ENCODE data around the gene EYS.

Gene EYS

DNA sequence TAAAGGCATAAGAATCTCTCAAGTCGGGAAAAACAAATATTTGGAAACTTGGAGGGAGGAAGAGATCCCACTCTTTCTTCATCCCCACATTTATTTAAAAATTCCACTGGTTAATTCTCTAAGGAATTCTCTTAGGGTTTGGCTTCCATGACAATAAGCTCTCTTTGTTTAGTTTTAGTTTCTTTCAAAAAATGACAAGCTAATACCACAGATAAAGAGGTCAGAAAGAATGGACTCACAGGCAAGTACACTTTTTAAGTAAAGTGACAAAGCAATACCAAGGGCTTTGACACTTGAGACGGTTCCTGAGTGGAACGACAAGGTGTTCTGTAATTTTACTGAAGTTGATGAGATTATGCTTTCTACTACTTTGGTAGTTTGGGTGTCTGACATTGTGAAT is 1199.4 kb downstream of the EYS start:
- TF ChIP-seq, protein P1, sequence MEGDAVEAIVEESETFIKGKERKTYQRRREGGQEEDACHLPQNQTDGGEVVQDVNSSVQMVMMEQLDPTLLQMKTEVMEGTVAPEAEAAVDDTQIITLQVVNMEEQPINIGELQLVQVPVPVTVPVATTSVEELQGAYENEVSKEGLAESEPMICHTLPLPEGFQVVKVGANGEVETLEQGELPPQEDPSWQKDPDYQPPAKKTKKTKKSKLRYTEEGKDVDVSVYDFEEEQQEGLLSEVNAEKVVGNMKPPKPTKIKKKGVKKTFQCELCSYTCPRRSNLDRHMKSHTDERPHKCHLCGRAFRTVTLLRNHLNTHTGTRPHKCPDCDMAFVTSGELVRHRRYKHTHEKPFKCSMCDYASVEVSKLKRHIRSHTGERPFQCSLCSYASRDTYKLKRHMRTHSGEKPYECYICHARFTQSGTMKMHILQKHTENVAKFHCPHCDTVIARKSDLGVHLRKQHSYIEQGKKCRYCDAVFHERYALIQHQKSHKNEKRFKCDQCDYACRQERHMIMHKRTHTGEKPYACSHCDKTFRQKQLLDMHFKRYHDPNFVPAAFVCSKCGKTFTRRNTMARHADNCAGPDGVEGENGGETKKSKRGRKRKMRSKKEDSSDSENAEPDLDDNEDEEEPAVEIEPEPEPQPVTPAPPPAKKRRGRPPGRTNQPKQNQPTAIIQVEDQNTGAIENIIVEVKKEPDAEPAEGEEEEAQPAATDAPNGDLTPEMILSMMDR (conservative IDR thresholded peaks at IDR 0.05): no peak
- TF ChIP-seq ZFX (IDR thresholded peaks at IDR 0.05): no peak
- H3K27ac ChIP-seq: no peak overlapping the region

DNA sequence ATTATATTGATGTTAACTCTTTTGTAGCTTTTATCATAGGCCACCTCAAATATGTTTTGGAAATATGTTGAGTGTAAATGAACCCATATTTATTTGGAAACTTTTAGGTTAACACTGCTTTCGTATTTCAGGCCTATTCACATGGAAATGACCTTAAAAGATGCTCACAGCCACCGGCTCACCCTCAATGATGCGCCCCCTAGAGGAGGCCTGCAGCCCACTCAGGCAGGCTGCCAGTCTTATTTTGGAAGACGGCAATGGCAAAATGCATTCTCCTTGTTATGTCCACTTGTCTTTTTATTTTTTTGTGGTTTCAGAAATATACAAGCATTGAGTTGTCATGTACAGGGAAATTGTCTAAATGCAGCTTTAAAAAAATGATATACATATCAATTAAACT is 1201.7 kb downstream of the EYS start:
- H3K27ac ChIP-seq: no peak overlapping the region
- TF ChIP-seq, protein P1 (conservative IDR thresholded peaks at IDR 0.05): peak; percentile 70
- TF ChIP-seq ZFX (IDR thresholded peaks at IDR 0.05): no peak

DNA sequence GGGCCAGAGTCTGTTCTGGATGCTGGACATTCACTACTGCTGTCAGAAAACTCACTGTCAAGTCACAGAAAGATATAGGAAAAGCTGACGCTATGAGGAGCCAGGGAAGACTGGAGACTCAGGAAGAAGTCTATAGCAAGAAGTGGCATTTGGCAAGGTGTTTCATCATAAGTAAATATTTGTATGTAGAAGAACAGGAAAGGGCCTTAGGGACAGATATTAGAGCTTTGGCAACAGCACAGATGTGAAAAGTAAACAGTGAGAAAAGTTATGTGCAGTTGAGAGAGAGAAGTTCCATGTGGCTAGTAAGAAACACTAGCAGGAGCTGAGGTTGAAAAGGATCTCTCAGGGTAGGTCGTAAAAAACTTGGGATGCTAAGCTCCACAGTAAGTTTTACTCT is 1202.5 kb downstream of the EYS start:
- TF ChIP-seq, protein P1 (conservative IDR thresholded peaks at IDR 0.05): no peak
- TF ChIP-seq ZFX (IDR thresholded peaks at IDR 0.05): no peak

DNA sequence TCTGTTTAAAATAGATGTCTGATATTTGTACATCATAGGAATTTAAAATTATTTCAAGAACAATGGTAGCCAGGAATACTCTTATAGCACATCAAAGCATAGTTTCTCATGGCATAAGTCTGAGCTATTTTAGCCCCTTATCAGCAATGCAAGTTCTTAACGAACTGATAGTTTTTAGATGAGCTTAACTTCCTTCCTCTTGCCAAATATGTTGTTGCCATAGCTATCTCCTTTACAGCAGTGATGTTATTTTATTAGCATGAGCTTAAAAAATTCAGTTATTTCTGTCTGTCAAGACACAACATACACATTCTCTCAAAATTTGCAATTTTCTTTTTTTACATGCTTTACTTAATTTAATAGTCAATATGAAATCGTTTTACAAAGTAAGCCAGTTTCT is 1204.2 kb downstream of the EYS start:
- TF ChIP-seq, protein P1 (conservative IDR thresholded peaks at IDR 0.05): no peak
- TF ChIP-seq ZFX (IDR thresholded peaks at IDR 0.05): no peak

More for the DNA sequence above, 1202.5 kb downstream of the EYS start:
- no peak overlapping the region for H3K27ac ChIP-seq

DNA sequence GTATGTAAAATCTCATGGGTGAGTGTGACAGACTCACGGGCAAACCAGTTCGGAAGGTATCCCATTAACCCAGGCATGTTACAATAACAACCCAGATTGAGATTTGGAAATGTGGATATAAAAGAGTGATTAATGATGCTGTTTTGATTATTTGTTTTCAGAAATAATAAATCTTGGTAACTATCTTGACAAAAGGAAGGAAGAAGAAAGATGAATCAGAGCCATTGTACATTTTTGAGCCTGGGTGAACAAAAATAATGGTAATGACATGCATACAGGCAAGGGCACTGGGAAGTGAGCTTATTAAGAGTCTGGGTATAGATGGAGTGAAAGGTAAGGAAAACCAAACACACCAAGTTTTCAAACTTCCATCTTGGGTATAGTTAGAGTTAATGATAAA is 1209.4 kb downstream of the EYS start:
- H3K27ac ChIP-seq: no peak overlapping the region
- TF ChIP-seq ZFX (IDR thresholded peaks at IDR 0.05): no peak
- TF ChIP-seq, protein P1 (conservative IDR thresholded peaks at IDR 0.05): no peak

More for the DNA sequence above, 1204.2 kb downstream of the EYS start:
- H3K27ac ChIP-seq: no peak overlapping the region

DNA sequence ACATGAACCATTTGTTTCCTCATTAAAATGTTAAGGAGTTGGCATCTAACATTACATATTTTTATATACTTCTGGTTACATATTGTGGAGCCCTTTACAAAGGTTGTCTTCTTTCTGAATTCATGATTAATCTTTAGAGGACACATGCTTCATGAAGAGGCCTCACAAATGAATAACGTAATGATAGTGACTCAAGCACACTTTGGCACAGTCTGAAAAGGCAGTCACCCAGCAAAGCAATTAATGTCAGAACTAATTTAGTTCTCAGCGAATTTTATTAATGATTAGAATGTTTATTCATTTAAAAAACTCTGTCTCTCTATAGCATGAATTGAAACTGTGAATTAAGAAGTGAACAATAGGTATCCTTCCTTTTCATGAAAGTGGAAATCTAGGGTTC is 1217.3 kb downstream of the EYS start:
- no peak for TF ChIP-seq ZFX (IDR thresholded peaks at IDR 0.05)
- TF ChIP-seq, protein P1 (conservative IDR thresholded peaks at IDR 0.05): no peak
- no peak overlapping the region for H3K27ac ChIP-seq

DNA sequence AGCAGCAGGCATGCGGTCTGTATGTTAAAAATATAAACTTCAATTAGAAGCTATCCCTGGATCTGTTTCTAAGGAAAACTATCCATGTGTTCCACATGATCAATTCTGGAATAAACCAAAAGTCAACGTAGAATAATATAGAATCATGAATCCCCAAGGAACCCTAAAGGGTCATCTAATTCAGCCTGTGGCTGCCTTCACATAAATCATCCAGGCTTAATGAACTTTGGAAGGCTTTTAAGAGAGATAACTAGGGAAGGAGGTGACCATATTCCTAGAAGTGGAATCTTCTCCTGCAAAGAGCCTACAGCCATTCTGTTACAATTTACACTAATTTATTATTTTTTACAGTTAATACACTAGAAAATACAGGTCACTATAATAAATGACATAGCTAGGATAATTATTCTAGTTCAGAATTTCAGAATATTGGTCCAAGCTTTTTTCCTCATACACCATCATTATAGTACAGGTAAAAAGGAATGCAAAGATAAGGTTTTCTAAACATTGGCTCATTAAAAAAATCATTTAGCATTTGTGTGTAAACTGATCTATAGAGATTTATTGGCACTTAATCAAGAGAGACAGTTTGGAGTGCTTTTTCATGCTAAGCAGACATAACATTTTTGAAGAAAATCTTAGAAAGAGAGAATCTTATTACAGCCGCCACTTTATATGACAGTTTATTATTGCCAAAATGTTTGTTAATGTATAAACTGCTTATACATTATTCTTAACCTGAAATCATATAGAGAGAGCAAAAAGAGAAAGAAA is 1220.3 kb downstream of the EYS start:
- TF ChIP-seq, protein P1 (conservative IDR thresholded peaks at IDR 0.05): no peak
- no peak for TF ChIP-seq ZFX (IDR thresholded peaks at IDR 0.05)
- no peak overlapping the region for H3K27ac ChIP-seq

Measured in C4-2B (cell line).